HG03060 (cell line): ENCODE measurements around the gene RNF128.

Source experiments
- ATAC-seq: cut with Tn5 transposase; IDR thresholded peaks from one replicate; pipeline ENCODE4 v1.9.1; 2021; ENCODE audit warnings: low read depth, moderate number of reproducible peaks; ENCODE audit not compliant: unreplicated experiment

The RNF128 gene

GRCh38 chrX:106726485-106727437 is at the start of gene RNF128:
Gene RNF128 (plus strand): TSS chrX:106726701. CDS start chrX:106726914, 213 bp downstream.
- no peak for ATAC-seq

GRCh38 chrX:106680716-106681115 is 45.8 kb upstream of the RNF128 start:
- no peak for ATAC-seq

GRCh38 chrX:106684207-106684606 is 42.3 kb upstream of the RNF128 start:
- ATAC-seq = no peak

- ATAC-seq = no peak
These were observed 34.0 kb upstream of the RNF128 start for GRCh38 chrX:106692425-106693065.

- ATAC-seq = no peak
These were observed 30.0 kb upstream of the RNF128 start for GRCh38 chrX:106696502-106696901.

GRCh38 chrX:106698693-106699092 is 27.8 kb upstream of the RNF128 start:
- no peak for ATAC-seq

GRCh38 chrX:106702636-106703035 is 23.9 kb upstream of the RNF128 start:
- ATAC-seq = no peak

- no peak for ATAC-seq
These were observed 20.0 kb upstream of the RNF128 start for GRCh38 chrX:106706466-106706865.

- ATAC-seq = no peak
These were observed 18.6 kb upstream of the RNF128 start for GRCh38 chrX:106707771-106708454.

- ATAC-seq = no peak
These were observed 15.7 kb upstream of the RNF128 start for GRCh38 chrX:106710771-106711170.

GRCh38 chrX:106711375-106711774 is 15.1 kb upstream of the RNF128 start:
- ATAC-seq = no peak

- no peak for ATAC-seq
These were observed 10.5 kb upstream of the RNF128 start for GRCh38 chrX:106716004-106716403.

GRCh38 chrX:106716463-106716862 is 10.0 kb upstream of the RNF128 start:
- no peak for ATAC-seq

- no peak for ATAC-seq
These were observed 7.8 kb upstream of the RNF128 start for GRCh38 chrX:106718709-106719108.

- no peak for ATAC-seq
These were observed 570 bp upstream of the RNF128 start for GRCh38 chrX:106725931-106726330.

GRCh38 chrX:106728337-106728736 is 1.8 kb downstream of the RNF128 start:
- no peak for ATAC-seq

- no peak for ATAC-seq
These were observed 3.9 kb downstream of the RNF128 start for GRCh38 chrX:106730401-106730800.

GRCh38 chrX:106731590-106731989 is 5.1 kb downstream of the RNF128 start:
- no peak for ATAC-seq

- no peak for ATAC-seq
These were observed 8.3 kb downstream of the RNF128 start for GRCh38 chrX:106734827-106735226.

- ATAC-seq = no peak
These were observed 13.8 kb downstream of the RNF128 start for GRCh38 chrX:106740193-106740780.

- ATAC-seq = no peak
These were observed 15.7 kb downstream of the RNF128 start for GRCh38 chrX:106742193-106742592.
